Astrocyte of the spinal cord (primary cell): Measurements from ENCODE around the gene WLS.

ENCODE experiments used
- DNase-seq: peaks from one replicate; pipeline ENCODE4 v3.0.0; 2011; ENCODE audit warnings: low read depth, low spot score
- H3K4me3 ChIP-seq: 2 replicates; pipeline ENCODE4 v1.5.1; 2011; ENCODE audit warnings: low read depth, mild to moderate bottlenecking, low read length, moderate library complexity
- in situ Hi-C: cut with HindIII; loops from 2 replicates; pipeline ENCODE4 v1.10.0; 2017; ENCODE audit warnings: low sequenced_read_pairs
- TF ChIP-seq, protein P1 (sequence below): IDR thresholded peaks from 2 replicates; pipeline ENCODE4 v1.5.1; 2012; ENCODE audit warnings: low read depth, mild to moderate bottlenecking, low read length, inconsistent platforms

The WLS gene

DNA sequence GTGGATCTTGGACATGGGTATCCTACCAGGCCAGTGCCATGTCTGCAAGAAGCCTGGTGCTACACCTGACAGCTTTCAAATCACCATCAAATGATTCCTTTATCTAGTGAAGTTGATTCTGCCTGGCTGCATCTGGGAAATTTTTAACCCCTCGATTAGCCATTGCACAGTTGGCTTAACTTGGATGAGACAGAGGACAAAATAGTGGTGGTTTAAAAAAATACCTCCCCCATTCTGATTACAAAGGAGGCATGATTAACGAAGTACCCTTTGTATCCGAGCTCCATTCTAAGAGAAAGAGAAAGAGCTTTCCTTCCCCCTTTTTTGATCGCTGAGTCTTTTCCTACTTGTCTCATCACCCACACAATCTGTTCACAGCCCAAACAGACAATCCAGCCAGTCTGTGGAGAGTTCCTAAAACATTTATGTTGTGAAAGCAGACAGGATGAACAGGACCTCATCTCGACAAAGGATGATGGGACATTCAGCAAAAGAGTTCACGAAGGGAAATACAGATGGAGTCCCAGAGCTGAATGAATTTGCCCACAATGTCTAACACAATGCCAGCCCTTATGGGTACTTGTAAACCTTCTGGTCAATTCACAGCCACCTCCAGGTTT, 20.5 kb downstream of the WLS start:
- DNase-seq = no peak
- TF ChIP-seq, protein P1, sequence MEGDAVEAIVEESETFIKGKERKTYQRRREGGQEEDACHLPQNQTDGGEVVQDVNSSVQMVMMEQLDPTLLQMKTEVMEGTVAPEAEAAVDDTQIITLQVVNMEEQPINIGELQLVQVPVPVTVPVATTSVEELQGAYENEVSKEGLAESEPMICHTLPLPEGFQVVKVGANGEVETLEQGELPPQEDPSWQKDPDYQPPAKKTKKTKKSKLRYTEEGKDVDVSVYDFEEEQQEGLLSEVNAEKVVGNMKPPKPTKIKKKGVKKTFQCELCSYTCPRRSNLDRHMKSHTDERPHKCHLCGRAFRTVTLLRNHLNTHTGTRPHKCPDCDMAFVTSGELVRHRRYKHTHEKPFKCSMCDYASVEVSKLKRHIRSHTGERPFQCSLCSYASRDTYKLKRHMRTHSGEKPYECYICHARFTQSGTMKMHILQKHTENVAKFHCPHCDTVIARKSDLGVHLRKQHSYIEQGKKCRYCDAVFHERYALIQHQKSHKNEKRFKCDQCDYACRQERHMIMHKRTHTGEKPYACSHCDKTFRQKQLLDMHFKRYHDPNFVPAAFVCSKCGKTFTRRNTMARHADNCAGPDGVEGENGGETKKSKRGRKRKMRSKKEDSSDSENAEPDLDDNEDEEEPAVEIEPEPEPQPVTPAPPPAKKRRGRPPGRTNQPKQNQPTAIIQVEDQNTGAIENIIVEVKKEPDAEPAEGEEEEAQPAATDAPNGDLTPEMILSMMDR = no peak
- H3K4me3 ChIP-seq = no peak overlapping the region
- in situ Hi-C loops = no loop called here

DNA sequence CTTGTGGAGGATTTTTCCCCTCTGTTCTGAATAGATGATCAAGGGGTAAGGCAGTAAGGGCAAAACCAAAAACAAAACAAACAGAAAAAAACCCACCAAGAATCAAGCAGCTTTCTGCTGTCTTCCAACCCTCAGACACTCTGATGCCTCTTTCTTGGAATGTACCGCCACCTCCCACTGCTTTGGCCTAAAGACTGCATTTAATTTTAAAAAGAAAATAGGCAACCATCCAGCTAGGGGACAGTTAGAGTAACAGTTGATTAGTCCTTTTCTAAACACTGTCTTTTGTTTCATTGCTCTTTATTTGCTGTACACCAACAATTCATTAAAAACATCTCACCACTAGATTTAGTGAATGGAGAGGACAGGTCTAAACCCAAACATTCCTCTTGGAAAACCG, 21.5 kb downstream of the WLS start:
- no peak overlapping the region for H3K4me3 ChIP-seq
- peak; percentile 38 for DNase-seq
- in situ Hi-C loops = no loop called here
- TF ChIP-seq, protein P1 = no peak

DNA sequence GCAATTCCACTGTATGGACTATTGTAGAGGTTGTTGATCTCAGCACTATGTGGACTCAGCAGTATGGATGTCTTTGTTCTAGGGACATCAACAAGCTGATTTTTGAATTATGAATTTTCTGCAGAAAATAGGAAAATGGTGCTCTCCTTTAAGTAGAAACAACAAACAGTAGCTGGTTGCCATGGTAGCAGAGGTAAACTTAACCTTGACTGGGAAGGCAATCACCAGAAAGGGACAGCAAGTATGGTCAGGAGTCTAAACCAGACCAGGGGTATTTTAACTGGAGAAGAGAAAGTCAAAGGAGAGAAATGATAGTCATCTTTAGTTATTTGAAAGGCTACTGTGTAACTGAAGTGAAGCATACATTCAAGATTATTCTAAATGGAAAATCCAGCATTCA, 22.3 kb downstream of the WLS start:
- peak; percentile 59 for DNase-seq
- no peak overlapping the region for H3K4me3 ChIP-seq
- TF ChIP-seq, protein P1 = no peak
- in situ Hi-C loops = no loop called here

DNA sequence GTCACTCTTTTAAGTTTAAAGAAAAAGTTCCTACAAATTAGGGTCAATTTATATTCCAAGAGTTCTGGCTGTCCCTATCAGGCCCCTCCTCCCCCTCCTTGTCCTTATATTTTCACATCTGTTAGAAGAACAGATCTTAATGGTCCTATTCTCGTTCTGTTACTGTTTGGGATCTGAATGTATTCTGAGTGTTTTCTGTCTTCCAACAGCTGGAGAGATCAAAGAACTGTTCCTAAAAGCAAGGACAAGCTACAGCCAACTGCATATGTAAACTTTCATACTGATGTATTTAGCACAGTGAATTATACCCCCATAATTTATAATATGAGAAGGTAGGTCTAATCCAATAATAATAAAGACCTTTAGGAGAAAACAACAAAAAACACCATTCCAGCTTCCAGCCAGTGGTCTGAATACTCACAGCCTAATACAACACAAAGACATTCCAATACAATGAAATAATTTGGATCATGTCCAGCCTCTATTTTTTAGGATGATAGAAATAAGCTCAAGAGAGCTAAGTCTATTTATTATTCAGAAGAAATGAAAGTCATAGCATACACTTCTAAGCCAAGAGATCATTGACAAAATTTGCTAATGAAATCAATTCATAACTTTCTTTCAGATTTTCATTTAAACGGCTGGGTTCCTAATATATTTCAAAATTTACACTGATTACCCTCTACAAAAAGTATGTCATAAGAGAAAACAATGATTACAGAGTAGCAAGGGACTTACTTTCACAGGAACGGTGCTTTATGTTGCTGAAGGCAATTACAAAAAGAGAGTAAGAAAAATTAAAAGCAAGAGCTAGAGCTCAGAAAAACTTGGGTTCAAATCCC, 25.3 kb downstream of the WLS start:
- DNase-seq = peak; percentile 76
- in situ Hi-C loops = no loop called here
- TF ChIP-seq, protein P1 = no peak
- no peak overlapping the region for H3K4me3 ChIP-seq

DNA sequence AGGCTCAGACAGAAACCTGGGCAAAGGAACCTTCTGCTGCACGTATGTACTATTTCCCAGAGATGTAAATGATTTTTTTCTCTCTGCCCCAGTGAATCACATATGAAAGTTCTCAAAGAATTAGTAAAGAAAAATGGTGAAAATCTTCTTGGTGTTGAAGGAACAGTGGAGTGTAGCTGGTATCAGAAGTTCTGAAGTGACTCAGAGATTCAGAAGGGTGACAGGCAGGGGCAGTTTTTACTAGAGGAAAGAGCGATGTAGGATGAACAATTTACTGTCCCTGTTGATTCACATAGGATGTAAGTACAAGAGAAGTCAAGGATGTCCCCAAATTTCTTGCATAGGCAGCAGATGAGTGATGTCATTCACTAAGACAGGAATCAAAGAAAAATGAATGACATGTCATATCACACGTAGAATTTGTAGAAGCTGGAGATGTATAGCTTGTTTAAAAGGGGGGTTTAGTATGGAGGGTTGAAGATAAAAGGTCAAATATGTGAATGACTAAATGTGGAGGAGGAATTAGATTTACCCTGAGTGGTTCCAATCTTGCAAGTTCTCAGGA, 26.4 kb downstream of the WLS start:
- no peak for DNase-seq
- in situ Hi-C loops = no loop called here

DNA sequence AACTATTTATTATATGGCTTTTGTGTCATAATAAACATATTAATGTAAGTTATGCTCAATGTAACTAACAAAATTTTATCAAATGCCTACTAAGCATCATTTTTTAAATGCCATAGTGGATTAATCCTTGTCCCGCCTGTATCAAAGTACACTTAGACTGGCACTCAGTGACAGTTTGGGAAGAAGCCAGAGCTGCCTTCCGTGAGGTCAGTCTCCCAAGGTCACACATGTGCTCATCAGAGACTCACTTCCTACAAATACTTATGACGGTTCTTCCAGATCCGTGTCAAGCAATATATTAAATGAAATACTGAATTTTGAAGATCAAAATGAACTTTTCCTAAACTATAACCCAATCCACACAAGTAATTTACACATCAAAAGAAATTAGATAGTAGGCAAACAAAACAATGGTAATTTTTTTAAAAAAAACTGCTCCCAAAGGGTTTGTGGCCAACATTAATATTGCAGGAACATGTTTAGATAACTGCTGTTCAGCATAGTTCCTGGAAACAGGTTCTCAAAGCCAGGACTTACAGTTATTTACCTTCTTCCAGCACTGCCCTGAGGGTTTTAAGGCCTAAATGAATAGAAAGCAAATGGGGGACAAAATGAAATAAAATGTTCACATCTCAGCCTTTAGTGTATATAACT, 27.2 kb downstream of the WLS start:
- in situ Hi-C loops = no loop called here
- TF ChIP-seq, protein P1 = no peak
- no peak for DNase-seq
- no peak overlapping the region for H3K4me3 ChIP-seq

More for the DNA sequence above, 26.4 kb downstream of the WLS start:
- no peak overlapping the region for H3K4me3 ChIP-seq
- TF ChIP-seq, protein P1 = no peak
